Endothelial cell (in vitro differentiated cells): ENCODE measurements around the gene KCNAB2. TPM values are rescaled to one million over a fixed set of nuclear protein-coding genes. Genes with fewer than 3 reads are reported as not detected.

Source experiments
- DNase-seq: peaks from one replicate; pipeline ENCODE4 v3.0.0; 2021; ENCODE audit warnings: low spot score
- H3K27ac Mint-ChIP-seq: one replicate; pipeline ENCODE4 v1.8.0; 2021; ENCODE audit warnings: mixed read lengths, inconsistent platforms; ENCODE audit not compliant: unreplicated experiment
- H3K27me3 Mint-ChIP-seq: one replicate; pipeline ENCODE4 v1.8.0; 2021; ENCODE audit warnings: mild to moderate bottlenecking, moderate library complexity, mixed read lengths, inconsistent platforms; ENCODE audit not compliant: unreplicated experiment
- H3K36me3 Mint-ChIP-seq: one replicate; pipeline ENCODE4 v1.8.0; 2021; ENCODE audit warnings: mild to moderate bottlenecking, low read depth, mixed read lengths, inconsistent platforms; ENCODE audit not compliant: unreplicated experiment
- H3K4me1 Mint-ChIP-seq: one replicate; pipeline ENCODE4 v1.8.0; 2021; ENCODE audit warnings: mild to moderate bottlenecking, mixed read lengths, inconsistent platforms; ENCODE audit not compliant: unreplicated experiment
- H3K4me3 Mint-ChIP-seq: one replicate; pipeline ENCODE4 v1.8.0; 2021; ENCODE audit warnings: mild to moderate bottlenecking, mixed read lengths, inconsistent platforms; ENCODE audit not compliant: unreplicated experiment
- H3K9me3 Mint-ChIP-seq: one replicate; pipeline ENCODE4 v1.8.0; 2021; ENCODE audit warnings: mixed read lengths, inconsistent platforms; ENCODE audit not compliant: unreplicated experiment
- total RNA-seq: library from RNA; stranded (reverse); fragmentation: NEBNext Ultra II Directional; extraction: Animal tissue kit (Norgen Biotek cat#: 25700); gene quantifications from one replicate; pipeline ENCODE4 v1.2.1, GENCODE V29; 2021; ENCODE audit not compliant: unreplicated experiment
- TF ChIP-seq, protein P1 (sequence below): fragments of 200-600 bp; sonication (generic); IDR thresholded peaks from one replicate; pipeline ENCODE4 v1.5.0; 2021; ENCODE audit warnings: antibody characterized with exemption; ENCODE audit not compliant: unreplicated experiment

KCNAB2 gene
- total RNA-seq, 1 donor from 2014 or later: 4.1 TPM

DNA sequence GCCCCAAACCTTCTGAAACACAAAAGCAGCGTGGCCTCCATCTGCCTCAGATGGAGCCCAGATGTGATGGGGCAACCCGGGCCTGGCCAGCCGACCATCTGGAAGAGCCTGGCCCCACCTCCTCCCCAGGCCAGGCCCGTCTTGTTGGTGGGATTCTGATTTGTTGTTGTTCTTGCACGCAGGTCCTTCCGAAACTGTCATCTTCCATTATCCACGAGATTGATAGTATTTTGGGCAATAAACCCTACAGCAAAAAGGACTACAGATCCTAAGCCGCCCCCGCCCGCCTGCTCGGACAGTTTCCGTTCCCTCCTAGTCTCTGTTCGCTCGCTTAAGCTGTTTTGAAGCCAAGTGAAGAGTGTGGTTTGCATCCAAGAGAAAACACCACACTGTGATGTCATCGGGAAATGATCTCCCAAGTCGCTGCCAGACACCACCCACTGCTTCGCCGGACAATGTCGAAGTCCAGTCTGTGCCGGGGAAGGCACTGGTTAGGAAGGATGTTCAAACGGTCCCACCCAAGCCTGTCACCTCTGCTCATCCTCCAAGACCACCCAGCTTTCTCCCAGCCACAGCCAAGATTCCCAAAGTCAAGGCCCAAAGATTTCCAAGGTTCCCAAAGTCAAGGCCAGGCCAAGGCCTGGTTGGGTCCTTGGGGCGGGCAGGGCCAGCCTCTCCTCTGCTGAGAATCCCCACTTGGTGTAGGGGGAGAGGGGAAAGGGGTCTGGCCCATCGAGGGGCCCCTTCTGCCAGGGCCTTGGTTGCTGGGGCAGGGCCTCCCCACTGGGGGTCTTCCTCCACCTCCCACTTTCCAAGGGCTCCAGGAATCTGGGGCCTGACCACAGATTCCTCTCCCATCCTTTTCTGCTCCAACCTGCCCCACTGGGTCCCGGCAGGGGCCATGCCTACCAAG lies 52.9 kb downstream of the KCNAB2 start:
- H3K36me3 Mint-ChIP-seq: peaks cover 4% of the 10 kb centered on the region

DNA sequence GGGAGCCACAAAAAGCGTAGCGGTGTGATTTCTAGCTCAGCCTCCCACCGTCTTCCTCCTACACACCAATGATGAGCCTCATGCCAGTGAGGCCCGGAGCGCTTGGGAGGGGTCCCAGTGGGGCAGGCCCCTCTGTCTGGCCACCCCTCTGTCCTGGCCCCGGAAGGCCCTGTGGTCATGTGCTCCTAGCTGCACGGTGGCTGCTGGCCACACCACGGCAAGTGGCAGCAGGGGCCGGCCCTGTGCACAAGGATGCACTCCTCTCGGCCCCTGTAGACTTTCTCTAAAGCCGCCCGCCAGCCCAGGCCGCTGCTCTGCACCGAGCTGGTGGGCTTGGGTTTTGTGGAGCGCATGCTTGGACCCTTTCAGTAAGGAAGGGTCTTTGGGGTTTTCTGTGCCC lies 53.6 kb downstream of the KCNAB2 start:
- Mint-ChIP-seq H3K4me1 (no peaks in the 10 kb centered on the region), H3K27ac (no peak overlapping the region), H3K36me3 (peaks cover 4% of the 10 kb centered on the region), H3K9me3 (no peaks in the 10 kb centered on the region), H3K4me3 (no peak overlapping the region), H3K27me3 (peaks cover 8% of the 10 kb centered on the region)
- DNase-seq: no peak
- TF ChIP-seq, protein P1, sequence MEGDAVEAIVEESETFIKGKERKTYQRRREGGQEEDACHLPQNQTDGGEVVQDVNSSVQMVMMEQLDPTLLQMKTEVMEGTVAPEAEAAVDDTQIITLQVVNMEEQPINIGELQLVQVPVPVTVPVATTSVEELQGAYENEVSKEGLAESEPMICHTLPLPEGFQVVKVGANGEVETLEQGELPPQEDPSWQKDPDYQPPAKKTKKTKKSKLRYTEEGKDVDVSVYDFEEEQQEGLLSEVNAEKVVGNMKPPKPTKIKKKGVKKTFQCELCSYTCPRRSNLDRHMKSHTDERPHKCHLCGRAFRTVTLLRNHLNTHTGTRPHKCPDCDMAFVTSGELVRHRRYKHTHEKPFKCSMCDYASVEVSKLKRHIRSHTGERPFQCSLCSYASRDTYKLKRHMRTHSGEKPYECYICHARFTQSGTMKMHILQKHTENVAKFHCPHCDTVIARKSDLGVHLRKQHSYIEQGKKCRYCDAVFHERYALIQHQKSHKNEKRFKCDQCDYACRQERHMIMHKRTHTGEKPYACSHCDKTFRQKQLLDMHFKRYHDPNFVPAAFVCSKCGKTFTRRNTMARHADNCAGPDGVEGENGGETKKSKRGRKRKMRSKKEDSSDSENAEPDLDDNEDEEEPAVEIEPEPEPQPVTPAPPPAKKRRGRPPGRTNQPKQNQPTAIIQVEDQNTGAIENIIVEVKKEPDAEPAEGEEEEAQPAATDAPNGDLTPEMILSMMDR: no peak

More for the DNA sequence above, 52.9 kb downstream of the KCNAB2 start:
- peaks cover 12% of the 10 kb centered on the region for H3K27me3 Mint-ChIP-seq
- DNase-seq: no peak
- TF ChIP-seq, protein P1: no peak
- no peaks in the 10 kb centered on the region for H3K4me1 Mint-ChIP-seq
- no peak overlapping the region for H3K4me3 Mint-ChIP-seq
- no peaks in the 10 kb centered on the region for H3K9me3 Mint-ChIP-seq
- H3K27ac Mint-ChIP-seq: no peak overlapping the region

DNA sequence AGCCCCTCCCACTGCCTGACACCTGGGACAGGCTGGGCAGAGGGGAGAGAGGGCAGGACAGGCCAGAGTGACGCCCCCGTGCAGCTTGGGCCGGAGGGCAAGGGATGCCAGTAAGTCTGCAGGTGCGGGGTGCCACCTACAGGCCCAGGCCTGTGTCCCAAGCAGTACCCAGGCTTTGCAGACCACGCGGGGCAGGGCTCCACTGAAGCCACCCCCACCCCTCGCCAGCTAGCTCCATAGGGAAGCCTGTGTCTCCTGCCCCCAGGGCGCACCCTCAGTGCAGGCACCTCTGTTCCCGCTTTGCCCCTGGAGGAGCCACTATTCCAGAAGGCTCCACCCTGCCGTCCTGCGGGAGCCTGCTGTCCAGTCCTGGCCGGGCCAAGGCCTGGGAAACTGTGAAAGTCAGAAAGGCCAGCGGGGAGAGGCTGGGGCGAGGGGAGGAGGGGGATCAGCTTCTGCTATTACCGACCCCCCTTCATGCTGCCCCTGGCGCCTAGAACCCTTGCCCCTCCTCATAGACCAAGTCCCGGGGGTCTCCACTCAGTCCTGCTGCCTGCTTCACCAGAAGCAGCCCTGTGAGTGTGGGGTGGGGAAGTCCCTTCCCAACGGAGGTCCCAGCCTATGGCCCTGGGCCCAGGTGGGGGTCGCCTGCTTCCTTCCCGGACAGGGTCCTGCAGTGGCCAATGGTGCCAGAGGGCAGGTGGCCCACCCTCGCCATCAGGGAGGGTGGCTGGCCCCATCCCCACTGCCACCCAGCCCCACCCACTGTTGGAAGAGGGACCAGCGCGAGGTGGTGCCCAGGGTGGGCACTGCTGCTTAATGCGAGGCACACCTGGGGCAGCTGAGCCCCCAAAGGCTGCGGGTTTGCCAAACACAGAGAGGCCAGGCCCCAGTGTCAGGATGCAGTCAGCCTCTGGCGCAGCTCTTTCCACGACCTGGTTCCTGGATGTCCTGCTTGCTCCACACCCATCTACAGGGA lies 54.4 kb downstream of the KCNAB2 start:
- TF ChIP-seq, protein P1: no peak
- Mint-ChIP-seq H3K4me1 (no peaks in the 10 kb centered on the region), H3K27me3 (peaks cover 10% of the 10 kb centered on the region), H3K36me3 (peaks cover 4% of the 10 kb centered on the region), H3K9me3 (no peaks in the 10 kb centered on the region), H3K4me3 (no peak overlapping the region), H3K27ac (no peak overlapping the region)
- no peak for DNase-seq

DNA sequence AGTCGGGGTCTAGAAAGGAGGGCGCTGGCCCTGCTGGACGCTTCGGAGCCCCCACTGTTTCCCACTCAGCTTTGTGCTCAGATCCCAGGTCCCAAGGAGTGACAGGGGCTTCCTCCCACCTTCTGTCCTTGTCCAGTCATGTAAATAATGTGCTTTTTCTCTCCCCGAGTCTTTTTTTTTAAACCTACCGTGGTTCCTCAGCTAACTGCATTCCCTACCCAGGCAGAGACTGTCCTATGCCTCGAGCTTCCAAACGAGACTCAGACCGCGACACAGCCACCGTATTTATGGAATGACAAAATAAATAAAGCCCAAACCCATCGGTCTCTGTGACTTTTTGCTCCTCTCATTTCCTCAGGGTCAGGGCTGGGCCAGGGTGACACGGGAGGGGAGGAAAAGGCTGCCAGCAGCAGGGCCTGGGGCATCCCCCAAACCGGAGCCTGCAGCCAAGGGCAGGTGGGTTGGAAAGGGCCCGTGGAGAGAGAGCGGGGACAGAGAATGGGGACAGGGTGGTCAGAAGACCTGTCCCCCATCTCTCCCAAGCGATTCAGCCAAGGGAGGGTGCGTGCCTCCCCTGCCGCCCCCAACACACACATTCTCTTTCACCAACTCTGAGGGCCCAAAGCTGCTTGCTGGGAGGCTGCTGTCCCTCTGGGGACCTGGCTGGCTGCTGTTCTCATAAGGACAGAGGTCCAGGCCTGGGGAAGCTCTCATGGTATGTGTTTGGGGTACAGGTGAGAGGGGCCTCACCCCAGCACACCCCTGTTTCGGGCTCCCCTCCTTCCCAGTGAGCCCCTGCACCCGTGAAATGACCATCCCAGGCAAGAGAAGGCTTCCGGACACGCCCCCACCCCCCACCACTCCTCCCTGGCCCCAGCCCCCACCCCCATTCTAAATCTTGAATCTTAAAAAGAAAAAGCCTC lies 55.4 kb downstream of the KCNAB2 start:
- peaks cover 10% of the 10 kb centered on the region for H3K27me3 Mint-ChIP-seq
- no peaks in the 10 kb centered on the region for H3K4me1 Mint-ChIP-seq
- no peak overlapping the region for H3K4me3 Mint-ChIP-seq

More for the DNA sequence above, 55.4 kb downstream of the KCNAB2 start:
- Mint-ChIP-seq H3K9me3 (no peaks in the 10 kb centered on the region), H3K27ac (no peak overlapping the region), H3K36me3 (peaks cover 4% of the 10 kb centered on the region)
- DNase-seq: no peak
- TF ChIP-seq, protein P1: no peak
